ENCODE results near the gene MAP3K20. TPM values are rescaled to one million over a fixed set of nuclear protein-coding genes. Genes with fewer than 3 reads are reported as not detected.

The MAP3K20 gene
- polyA plus RNA-seq, 1 of the 3 experiments (the other 2 are of a cell fraction): 8.5 TPM

- Histone ChIP-seq H3K9me3 (no peaks in the 10 kb centered on the region), H3K36me3 (replicated peaks in 1 of 2; ENCODE audit: control insufficient read depth in 1 of 2, insufficient read depth in 2 of 2, low read length in 1 of 2) (peaks cover 22 to 25% of the 10 kb centered on the region in 2 experiments), H3F3A (replicated peaks; ENCODE audit: insufficient read depth) (no peaks in the 10 kb centered on the region), H4K20me1 (ENCODE audit: insufficient read depth) (no peaks in the 10 kb centered on the region), H3K79me2 (ENCODE audit: insufficient read depth) (no peaks in the 10 kb centered on the region), H3K27me3 (ENCODE audit: insufficient read depth) (no peaks in the 10 kb centered on the region), H3K9me2 (no peaks in the 10 kb centered on the region), H3K4me2 (no peak overlapping the region), H2AFZ (ENCODE audit: low read depth) (no peak overlapping the region), H3K4me3 (ENCODE audit: low read depth in 2 of 2, low read length in 1 of 2) (no peak overlapping the region), H3K27ac (ENCODE audit: low read depth in 2 of 2, low read length in 1 of 2) (no peak overlapping the region), H3K9ac (no peak overlapping the region), H3K4me1 (ENCODE audit: control insufficient read depth in 1 of 2, insufficient read depth in 2 of 2, low read depth in 1 of 2, low read length in 1 of 2) (peaks cover 5 to 6% of the 10 kb centered on the region in 2 experiments)
- no peak for DNase-seq
- WGBS (ENCODE audit: low lambda C conversion rate): 100% methylated on average over 1 of the region's 1 CpG
- ChIA-PET POLR2A (no interaction called here), CTCF (interaction anchor here (1.0 to 2.4 kb wide), 2 partner anchors 11 to 172 kb away, joined by 4 to 7 read pairs; no protein-coding TSS in a partner anchor)
- TF ChIP-seq TCF12 (IDR thresholded peaks at IDR 0.05) (no peak), MEF2A (IDR thresholded peaks at IDR 0.05; ENCODE audit: borderline replicate concordance, low read depth) (no peak)
Observed at GRCh38 chr2:173199294-173199693, 123.6 kb downstream of the MAP3K20 start.

- Histone ChIP-seq H3K36me3 (replicated peaks in 1 of 2; ENCODE audit: control insufficient read depth in 1 of 2, insufficient read depth in 2 of 2, low read length in 1 of 2) (peaks cover 22 to 24% of the 10 kb centered on the region in 2 experiments), H3K9ac (no peak overlapping the region), H3K9me2 (no peaks in the 10 kb centered on the region), H3K4me3 (ENCODE audit: low read depth in 2 of 2, low read length in 1 of 2) (no peak overlapping the region), H4K20me1 (ENCODE audit: insufficient read depth) (no peaks in the 10 kb centered on the region), H2AFZ (ENCODE audit: low read depth) (no peak overlapping the region), H3K9me3 (no peaks in the 10 kb centered on the region), H3K79me2 (ENCODE audit: insufficient read depth) (no peaks in the 10 kb centered on the region), H3K4me2 (no peak overlapping the region), H3K4me1 (ENCODE audit: control insufficient read depth in 1 of 2, insufficient read depth in 2 of 2, low read depth in 1 of 2, low read length in 1 of 2) (peaks cover 0 to 5% of the 10 kb centered on the region in 2 experiments; a peak in 2 of 4 replicates), H3K27me3 (ENCODE audit: insufficient read depth) (no peaks in the 10 kb centered on the region), H3F3A (replicated peaks; ENCODE audit: insufficient read depth) (no peaks in the 10 kb centered on the region), H3K27ac (ENCODE audit: low read depth in 2 of 2, low read length in 1 of 2) (no peak overlapping the region)
- ChIA-PET CTCF (interaction anchor here (1.7 kb wide), 1 partner anchor 396 kb away, joined by 5 read pairs; no protein-coding TSS in a partner anchor), POLR2A (no interaction called here)
- DNase-seq: no peak
- TF ChIP-seq ELF1 (IDR thresholded peaks at IDR 0.05) (no peak), SMC3 (IDR thresholded peaks at IDR 0.05; ENCODE audit: low read depth, low read length) (no peak), RAD21 (IDR thresholded peaks at IDR 0.05; ENCODE audit: low read length) (no peak), GATA2 (CRISPR knock-in tag; IDR thresholded peaks at IDR 0.05) (no peak), YY1 (IDR thresholded peaks at IDR 0.05; ENCODE audit: low read depth) (no peak), RCOR1 (IDR thresholded peaks at IDR 0.05; ENCODE audit: low read length) (no peak), EP300 (IDR thresholded peaks at IDR 0.05; ENCODE audit: borderline replicate concordance in 1 of 2, low read depth in 1 of 2, low read length in 1 of 2) (no peak), RFX5 (IDR thresholded peaks at IDR 0.05; ENCODE audit: low read length) (no peak), NRF1 (IDR thresholded peaks at IDR 0.05; ENCODE audit: low read depth, low read length) (no peak), ZBTB33 (IDR thresholded peaks at IDR 0.05; ENCODE audit: borderline replicate concordance, low read depth) (no peak), RXRA (IDR thresholded peaks at IDR 0.05; ENCODE audit: borderline replicate concordance, low read depth) (no peak), TAF1 (IDR thresholded peaks at IDR 0.05; ENCODE audit: borderline replicate concordance, low read depth, low read length) (no peak), MEF2A (IDR thresholded peaks at IDR 0.05; ENCODE audit: borderline replicate concordance, low read depth) (no peak), TCF12 (IDR thresholded peaks at IDR 0.05) (no peak), FOXM1 (IDR thresholded peaks at IDR 0.05; ENCODE audit: low read depth) (no peak), GABPA (IDR thresholded peaks at IDR 0.05; ENCODE audit: low read depth) (no peak), FOSL2 (IDR thresholded peaks at IDR 0.05; ENCODE audit: borderline replicate concordance, low read depth) (no peak), MAX (IDR thresholded peaks at IDR 0.05; ENCODE audit: low read depth) (no peak), IRF3 (IDR thresholded peaks at IDR 0.05; ENCODE audit: low read depth, low read length) (no peak)
- 90% methylated on average over 2 of the region's 2 CpGs for WGBS (ENCODE audit: low lambda C conversion rate)
Observed at GRCh38 chr2:173202570-173202969, 126.9 kb downstream of the MAP3K20 start.

All from SK-N-SH (cell line).